Fibroblast of skin of right quadriceps (primary cell): ENCODE results near the gene KRTAP10-12.
A peak's percentile ranks its signal among the peaks of the same experiment; 100 is the strongest.

Experiments used
- DNase-seq: peaks from one replicate; pipeline ENCODE4 v3.0.0-alpha.2; 2013

KRTAP10-12 gene

DNA sequence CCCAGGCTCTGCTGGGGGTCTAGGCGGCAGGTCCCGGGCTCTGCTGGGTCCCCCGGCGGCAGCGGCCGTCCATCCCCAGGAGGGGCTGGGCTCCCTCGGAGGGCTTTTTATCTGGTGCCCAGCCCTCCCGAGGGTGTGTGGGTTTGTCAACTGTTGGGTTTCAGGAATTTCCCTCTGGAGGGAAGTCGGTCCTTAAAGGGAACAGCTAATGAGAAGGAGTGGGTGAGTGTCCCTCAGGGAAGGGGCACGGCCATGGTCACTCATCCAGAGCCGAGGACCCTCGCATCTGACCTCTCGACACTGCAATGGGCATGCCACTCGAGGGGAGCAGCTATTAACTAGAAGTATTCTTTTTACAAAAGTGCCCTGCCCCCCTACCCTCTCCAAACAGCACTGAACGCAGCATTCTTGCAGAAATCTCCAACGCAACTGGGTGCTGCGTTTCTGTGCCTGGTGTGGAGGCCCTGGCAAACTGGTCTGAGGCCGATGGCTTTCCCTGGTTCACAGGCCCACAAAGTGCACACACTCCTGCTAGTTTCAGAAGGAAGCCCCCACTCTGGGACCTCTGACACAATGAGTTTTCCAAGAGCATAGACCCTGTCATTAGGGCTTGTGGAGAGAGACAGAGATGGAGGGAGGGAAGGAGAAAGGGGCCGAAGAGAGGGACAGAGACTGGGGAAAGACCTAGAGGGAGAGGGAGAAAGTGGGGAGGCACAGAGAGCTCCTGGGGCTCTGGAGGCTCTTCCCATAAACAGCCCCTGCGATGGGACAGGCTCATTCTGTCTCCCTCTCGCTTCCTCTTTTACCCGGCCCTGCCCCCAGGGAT, 15.4 kb downstream of the KRTAP10-12 start:
- DNase-seq, result no peak

DNA sequence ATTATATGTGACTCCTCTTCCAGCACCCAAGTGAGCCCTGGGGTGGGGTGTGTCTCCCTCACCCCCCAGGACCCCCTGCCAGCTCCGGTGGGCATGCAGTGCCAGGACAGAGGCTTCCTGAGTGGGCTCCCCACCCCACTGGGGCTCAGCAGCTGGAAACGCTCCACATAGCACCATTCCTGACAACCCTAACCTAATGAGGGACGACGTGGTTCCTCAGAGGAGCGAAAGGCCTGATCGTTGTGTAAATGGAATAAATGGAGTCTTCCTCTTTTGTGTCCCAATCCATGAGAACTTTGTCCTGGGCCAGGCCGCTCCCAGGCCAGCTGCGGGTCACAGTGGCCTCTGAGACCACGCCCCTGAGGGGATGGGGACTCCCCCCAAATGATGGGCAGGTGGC, 16.2 kb downstream of the KRTAP10-12 start:
- DNase-seq, result no peak

DNA sequence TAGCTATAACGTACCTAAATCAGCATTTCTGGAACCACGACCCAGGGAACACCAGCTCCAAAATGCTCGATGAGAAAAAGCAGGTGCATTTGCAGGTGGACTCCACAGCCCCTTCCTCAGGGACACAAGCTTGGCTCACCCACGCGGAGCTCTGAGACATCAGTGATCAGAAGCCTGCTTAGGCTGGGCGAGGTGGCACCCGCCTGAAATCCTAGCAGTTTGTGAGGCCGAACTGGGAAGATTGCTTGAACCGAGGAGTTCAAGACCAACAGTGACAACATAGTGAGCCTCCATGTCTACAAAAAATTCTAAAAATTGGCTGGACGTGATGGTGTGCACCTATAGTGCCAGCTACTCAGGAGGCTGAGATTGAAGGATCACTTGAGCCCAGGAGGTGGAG, 16.9 kb downstream of the KRTAP10-12 start:
- no peak for DNase-seq

DNA sequence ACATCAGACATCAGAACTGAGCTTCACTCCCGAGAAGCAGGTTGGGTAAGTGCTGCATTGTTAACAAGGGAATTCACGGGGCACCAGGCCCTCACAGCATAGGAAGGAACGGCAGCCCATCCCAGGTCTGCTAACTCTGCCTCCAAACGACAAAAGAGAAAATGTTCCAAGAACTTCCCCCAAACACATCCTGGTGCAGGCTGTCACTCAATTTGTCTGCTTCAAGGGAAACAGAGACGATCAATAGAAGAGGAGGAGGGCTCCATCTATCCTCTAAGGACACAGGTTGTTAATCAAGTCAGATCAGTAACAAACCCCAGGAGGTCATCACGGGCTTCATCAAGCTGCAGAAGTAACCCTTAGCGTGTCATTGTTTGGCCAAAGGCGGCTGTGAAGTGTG, 17.9 kb downstream of the KRTAP10-12 start:
- DNase-seq, result no peak

DNA sequence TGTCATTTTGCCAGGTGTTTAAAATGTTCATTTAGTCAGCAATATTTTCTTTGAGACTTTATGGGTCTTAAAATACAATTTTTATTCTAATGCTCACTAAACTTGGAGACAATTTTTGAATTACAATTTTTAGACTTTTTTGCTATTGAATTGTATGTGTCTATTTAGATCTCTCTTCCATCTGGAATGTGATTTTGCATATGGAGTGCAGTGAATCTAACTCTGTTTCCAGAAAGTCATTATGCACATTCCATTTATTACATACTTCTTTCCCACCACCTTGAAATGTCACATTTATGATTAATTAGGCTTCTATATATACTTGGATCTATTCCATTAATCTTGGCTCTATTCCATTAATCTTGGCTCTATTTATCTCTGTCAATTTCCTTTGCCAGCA, 20.0 kb downstream of the KRTAP10-12 start:
- peak; percentile 8 for DNase-seq

DNA sequence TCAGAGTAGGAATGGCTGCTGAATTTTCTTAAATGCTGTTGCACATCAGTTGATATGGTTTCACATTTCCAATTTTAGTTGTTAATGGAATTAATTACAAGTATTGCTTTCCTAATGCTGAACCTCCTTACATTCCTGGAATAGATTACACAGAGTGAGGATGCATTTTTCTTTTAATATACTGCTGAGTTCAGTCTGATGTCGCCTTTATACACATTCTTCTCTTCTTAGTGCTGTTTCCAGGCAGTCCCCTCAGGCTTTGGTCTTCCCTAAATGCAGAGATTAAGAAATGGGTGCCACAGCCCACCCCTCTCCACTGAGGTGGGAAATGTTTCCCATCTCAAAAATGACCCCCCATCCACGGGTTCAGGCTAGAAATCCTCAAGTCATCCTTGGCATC, 21.1 kb downstream of the KRTAP10-12 start:
- DNase-seq, result no peak

DNA sequence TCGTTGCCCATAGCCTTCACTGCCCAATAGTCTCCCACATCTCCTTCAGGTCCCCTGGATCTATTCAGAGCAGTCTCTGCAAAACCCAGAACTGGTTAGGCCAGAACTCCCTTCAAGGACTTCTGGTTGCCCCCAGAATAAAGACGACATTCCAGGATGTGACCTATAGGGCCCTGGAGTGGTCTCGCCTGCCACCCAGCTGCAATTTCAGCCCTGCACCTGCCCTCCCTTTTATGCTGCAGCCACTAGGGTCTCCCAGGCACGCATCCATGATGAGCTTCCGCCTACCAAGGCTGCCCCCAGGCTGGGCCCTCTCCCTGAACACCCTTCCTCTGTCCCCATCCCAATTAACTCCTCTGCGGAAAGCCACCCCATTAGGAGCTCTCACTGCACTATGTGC, 21.6 kb downstream of the KRTAP10-12 start:
- no peak for DNase-seq

DNA sequence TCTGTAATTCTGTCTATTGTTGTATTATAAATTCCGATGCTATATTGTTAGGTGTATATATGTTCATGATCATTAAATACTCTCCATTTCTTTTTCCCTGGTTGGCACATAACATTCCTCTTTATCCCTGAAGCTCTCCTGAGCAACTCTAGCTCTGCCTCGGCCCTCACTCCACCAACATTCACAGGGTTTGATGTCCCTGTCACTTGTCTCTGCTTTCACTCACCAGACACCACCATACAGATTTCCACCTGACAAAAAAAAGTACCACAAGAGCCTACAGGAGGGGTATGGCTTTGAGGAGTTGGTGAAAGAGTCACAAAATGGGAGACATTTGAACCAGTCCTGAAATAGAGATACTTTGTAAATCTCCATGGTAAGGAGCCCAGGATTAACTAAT, 23.2 kb downstream of the KRTAP10-12 start:
- DNase-seq, result no peak

DNA sequence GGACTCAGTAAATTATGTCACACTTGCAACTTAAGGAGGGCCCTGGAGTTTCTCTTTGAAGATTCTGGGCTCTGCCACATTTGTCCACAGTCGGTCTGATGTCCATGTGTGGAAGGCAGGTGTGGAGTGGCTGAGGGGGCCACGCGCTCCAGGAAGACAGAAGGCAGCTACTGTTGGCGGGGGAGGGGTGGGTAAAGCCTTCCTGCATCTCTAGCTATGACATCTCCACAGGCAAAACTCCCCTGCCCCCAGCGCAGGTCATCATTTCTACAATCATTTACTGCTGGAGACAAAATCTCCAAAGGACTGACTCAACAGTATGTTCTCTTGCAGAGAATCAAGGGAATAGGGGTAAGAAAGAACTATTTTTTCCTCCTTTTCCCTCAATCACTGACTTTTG, 25.8 kb downstream of the KRTAP10-12 start:
- DNase-seq, result no peak

DNA sequence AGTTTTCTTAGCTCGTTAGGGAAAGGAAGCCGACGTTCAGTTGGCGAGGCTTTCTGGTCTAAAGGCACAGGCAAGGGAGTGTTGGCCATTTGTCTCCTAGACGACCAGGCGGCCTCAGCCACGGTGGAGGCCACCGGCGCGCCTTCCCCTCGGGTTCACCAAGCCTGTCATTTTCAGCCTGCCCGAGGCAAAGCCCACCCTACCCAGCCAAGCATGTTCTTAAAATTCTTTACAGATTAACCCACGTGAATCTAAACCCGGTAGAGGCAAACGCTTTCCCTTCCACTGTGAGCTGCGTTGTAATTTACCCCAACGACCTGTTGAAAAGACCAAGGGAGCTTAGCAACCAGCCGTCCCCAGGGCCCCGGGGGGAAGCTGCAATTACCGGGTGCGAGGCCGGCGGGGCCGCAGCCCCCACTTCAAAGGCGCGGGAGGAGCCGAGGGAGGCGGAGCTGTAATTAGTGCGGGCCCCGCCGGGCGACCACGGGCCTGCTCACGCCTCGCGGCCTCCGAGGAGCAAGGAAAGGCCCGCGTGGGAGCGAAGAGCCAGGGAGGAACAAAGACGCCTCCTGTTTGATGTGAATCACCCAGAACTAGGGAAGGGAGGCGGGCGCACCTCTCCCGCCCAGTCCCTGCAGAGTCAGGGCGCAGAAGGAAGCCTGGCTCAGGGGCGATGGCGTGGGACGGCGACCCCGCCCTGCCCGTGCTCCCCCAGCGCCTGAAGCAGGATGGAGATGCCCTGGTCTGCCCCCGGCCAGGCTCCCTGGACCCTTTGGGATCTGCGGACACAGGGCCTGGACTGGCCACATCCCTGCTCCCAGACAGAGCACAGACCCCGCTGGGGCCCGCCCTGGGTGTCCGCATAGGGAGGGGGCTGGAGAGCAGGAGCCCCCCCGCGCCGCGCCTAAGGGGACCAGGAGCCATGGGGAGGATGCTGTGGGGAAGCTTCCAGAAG, 26.5 kb downstream of the KRTAP10-12 start:
- DNase-seq, result no peak

DNA sequence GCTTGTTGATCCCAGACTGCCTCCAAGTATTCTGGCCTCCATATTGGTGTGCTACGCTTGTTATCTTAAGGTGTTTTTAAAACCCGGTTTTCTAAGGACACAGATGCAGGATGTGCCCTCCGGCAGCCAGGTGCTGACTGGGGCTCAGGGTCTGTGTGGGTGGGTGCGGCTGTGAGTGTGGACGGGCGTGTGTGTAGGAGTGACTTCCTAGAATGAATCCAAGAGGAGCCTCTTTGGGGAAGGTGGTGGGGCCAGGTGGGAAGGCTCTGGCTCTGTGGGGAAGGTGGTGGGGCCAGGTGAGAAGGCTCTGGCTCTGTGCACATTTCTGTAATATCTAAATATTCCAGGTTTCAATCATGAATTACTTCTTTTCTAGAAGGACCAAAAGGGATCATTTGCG, 27.2 kb downstream of the KRTAP10-12 start:
- no peak for DNase-seq

DNA sequence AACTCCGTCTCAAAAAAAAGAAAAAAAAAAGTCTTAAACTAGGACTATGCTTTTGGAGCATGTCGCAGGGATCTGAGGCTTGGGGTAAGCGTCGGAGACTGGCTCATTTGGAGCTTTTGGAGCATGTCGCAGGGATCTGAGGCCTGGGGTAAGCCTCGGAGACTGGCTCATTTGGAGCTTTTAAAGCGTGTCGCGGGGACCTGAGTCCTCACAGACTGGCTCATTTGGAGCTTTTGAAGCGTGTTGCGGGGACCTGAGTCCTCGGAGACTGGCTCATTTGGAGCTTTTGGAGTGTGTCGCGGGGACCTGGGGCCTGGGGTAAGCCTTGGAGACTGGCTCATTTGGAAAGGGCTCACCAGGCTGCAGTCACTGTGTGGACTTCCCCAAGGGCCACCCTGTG, 28.0 kb downstream of the KRTAP10-12 start:
- no peak for DNase-seq

DNA sequence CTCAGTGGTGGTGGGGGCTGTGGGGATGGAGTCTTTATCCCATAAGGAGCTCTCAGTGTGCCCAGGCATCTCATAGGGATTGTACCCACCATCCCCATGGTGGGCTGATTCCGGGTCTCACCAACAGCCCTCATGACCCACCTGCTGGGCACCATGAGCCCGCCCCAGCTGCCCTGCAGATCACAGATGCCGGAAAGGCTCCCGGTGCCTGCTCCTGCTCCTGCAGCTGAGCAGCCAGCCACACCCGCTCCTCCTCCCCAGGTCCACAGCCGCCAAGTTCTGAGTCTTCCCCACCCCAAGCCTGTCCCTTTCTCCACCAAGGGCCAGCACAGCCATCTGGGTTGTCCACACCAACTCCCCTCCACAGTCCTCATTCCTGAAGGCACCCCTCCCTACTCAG, 29.9 kb downstream of the KRTAP10-12 start:
- no peak for DNase-seq

DNA sequence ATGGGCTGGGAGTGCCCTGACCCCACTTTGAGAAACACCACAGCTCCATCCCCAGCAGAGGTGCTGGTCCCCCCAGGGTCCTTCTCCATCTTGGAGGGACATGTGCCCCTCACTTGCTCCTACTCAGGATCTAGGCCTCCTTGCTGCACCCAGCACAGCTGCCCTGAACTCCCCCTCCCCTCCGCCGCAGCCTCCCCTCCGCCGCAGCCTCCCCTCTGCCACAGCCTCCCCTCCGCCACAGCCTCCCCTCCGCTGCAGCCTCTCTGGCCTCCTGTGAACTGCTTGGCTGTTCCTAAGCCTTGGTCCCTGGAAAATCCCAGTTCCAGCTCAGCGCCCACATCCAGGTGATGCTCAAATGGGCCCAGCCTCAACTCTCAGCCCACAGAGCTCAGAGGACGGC, 30.3 kb downstream of the KRTAP10-12 start:
- DNase-seq, result no peak

DNA sequence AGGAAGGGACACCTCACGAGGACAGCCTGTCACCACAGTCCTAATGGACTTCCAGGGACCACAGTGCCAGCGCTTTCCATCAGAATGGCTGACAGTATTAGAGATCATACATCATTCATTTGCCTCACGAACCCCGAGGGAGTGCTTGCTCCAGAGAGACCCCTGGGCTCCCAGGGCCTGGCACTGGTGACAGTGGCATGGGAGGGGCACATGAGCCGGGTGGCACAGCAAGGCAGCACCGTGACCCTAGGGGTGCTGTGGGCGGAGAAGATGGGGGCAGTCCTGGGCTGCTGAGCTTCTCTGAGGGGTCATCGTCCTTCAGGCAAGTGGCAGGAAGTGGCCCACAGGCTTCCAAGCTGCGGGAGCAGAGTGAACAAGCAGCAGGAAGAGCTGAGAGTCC, 30.8 kb downstream of the KRTAP10-12 start:
- DNase-seq, result no peak

DNA sequence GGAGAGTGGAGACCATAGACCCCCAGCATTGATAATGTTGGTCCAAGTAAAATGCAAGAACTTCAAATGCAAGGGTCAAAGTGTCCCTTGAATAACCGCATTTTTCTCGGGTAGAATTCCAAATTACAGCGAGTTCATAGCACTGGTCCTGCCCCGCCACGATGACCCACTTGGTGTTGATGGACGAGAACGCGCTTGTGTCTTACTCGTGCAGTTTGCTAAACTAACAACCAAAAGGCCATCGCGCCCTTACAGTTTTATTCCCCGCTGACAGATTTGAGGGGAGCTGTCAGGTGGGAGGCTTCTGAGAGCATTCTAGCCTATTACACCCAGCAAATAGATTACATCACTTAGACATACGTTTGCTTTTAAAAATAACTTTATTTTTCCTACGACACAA, 31.7 kb downstream of the KRTAP10-12 start:
- DNase-seq, result no peak

DNA sequence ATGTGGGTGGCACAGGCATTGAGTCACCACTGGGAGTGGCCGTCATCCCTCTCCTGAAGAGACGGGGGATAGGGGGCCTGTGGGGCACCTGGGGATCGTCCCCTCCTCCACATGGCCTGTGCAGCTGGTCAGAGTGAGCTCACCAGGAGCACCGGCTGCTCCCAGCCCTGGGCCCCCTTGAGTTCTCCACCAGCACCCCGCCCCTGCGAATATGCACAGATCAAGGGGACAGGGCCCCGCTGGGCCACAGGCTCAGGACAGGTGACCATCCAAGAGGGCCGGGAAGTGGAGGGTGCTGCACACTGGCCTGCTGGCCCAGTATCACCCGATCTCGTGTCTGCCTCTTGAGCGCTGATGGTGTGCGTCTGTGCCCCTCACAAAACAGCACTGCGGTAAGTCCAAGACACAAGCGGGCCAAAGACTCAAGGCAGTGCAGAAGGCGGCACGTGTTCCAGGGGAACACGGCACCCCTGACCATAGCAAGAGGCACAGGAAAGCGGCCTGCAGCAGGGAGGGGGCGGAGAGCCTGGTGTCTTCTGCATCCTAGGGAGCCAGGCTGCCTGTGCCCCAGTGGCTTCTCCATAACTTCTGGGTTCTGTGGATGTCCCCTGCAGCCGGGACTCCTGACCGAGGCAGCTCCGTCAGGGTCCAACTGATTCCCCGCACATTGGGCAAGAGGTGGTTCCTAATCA, 32.5 kb downstream of the KRTAP10-12 start:
- DNase-seq, result no peak

DNA sequence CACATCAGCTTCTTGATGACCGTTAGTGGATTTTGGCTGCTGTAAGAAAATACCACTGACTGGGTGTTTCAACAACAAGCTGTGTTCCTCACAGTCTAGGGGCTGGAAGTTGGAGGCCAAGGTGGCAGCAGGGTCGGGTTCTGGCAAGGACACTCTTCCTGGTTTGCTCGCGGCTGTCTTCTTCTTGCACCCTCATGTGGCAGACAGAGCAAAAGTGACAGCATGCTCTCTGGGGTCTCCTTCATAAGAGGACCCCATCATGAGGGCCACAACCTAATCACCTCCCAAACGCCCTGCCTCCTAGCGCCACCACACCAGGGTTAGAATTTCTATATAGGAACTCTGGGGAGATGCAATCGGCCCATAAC, 33.0 kb downstream of the KRTAP10-12 start:
- no peak for DNase-seq

DNA sequence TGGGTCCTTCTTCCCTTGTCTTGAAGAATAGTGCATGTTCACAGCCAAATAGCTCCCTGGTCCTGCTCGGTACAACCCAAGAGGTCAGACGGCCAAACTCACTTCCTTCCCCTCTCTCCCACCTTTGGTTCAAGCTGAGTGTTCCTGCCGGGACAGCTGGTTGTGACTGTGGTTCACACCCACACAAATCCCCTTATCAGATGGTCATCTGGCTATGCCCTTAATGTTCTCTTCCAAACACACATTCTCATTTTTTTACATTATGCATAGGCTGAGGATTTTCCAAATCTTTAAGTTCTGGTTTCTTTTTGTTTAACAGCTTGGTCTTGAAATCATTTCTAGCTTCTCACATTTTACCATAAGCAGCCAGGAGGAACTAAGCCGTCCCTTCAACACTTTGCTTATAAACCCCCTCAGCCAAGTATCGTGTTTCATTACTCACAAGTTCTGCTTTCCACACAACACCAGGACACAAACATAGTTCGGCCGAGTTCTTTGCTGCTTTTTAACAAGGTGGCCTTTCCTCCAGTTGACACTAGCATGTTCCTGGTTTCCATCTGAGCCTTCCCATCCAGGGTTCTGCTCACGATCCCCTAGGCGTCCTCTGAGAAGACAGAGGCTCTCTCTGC, 34.1 kb downstream of the KRTAP10-12 start:
- no peak for DNase-seq

DNA sequence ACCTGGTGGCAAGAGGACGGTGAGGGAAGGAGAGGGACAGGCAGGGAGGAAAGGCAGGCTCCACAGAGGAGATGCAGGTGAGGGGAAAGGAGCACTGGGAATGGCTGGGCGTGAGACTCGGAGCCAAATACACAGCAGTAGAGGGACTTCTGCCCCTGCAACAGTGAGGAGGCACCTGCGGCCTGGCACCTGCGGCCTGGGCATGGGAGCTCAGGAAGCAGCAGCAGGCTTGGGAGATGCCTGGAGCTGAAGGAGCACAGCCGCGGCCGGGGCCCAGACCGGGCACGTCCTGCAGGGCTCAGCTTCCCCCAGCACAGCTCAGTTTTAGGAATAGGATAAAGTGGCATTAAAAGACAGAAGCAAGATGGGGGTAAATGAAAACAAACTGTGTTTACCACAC, 35.3 kb downstream of the KRTAP10-12 start:
- no peak for DNase-seq

DNA sequence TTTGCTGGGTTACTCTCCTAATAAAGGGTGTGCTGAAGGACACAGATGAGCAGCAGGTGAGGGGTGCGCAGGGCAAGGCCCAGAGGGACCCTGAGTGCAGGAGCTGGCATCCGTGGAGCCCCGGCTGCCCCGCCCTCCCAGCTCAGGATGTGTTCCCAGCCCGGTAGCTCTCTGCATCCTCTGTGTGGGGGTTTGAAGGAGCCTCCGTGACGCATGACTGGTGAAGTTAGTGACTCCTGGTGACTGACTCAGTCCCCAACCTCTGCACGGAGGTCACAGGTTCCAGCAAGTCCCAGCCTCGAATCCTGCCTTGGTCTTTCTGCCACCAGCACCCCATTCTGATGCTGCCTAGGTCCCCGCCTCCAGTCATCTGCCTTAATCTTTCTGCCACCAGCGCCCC, 36.0 kb downstream of the KRTAP10-12 start:
- no peak for DNase-seq

DNA sequence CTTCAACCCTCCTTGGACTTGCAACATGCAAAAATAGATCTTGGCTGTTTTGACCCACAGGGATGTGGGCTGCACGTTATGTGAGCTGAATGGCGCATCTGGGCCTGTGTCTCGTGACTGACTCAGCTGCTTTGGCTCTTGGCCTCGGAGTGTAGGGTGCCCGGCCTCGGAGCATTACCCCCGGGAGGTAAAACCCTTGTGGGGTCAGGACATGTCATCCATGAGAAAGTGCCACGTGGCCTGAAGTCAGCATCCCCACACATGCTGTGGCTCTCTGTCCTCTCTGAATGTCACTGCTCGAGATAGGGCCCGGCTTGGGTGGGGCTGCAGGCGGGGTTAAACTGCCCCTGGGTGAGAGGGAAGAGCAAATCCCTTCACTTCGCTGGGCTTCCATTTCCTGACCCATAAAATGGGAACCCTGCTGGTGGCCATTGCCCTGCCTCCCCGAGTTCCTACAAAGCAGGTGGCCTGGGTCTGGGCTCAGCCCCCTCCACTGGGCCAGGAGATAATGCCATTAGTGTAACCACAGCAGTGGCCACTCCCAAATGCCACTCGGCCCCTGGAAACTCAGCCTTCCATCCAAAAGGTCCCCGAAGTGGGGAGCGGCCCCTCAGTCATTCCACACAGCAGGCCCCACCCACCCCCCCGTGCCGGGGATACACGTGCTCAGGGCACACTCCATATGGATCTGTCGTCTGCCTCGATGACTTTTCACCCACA, 37.2 kb downstream of the KRTAP10-12 start:
- DNase-seq, result no peak
